Measurements from ENCODE around the gene ACTR3.

ACTR3 gene

DNA sequence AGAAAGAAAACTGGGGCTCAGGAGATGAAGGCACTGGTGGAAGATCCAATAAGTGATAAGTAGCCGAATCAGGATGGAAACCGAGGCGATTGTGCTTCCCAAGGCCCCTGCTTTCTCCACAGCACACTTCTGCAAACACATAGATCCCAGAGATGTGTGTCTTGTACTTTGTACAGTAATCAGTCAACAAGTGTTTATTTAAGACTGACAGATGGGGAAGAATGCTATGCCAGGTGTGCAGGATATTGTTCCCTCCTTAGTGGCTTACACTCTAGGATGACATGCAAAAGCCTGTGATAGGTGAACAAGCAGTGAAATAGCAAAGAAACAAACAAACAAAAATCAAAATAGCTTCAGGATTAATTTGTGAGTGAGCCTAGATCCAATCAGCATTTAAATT is 116.6 kb downstream of the ACTR3 start:
- no peak for FAIRE-seq

- FAIRE-seq, result no peak
These were observed 117.5 kb downstream of the ACTR3 start for GRCh38 chr2:114007436-114007835.

GRCh38 chr2:114008720-114009119 is 118.8 kb downstream of the ACTR3 start:
- FAIRE-seq, result no peak

DNA sequence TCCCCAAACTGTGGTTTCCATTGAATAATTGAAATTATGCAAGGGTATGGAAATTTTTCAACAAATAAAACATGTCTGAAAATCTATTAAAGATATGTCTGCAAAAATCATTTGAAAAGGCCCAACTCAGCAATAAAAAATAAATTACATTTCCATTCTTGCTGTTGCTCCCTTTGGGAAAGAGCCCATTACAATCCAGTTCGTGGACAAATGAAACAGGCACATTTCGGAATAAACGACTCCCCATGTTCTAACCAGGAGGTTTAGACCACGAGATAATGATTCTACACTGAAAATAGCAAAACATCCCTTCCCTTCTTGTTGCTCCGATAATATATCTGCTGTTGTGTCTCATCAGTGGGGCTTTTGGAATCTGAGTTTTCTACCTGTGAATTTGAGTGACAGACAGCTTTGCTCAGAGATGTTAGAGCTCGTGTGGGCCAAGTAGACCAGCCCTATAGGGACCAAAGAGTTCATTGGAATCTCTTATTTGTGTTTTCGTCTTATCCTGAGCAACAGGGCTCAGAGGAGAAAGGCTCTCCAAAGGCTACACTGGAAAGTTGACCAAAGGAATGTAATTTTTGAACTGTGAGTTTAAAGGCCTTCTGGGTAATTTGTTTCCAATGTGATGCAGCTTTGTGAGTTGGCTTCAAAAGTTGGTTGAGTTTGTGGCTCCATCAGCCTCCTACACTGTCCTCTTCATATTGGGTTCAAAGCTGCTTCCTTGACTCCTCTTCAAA is 119.5 kb downstream of the ACTR3 start:
- FAIRE-seq, result no peak

DNA sequence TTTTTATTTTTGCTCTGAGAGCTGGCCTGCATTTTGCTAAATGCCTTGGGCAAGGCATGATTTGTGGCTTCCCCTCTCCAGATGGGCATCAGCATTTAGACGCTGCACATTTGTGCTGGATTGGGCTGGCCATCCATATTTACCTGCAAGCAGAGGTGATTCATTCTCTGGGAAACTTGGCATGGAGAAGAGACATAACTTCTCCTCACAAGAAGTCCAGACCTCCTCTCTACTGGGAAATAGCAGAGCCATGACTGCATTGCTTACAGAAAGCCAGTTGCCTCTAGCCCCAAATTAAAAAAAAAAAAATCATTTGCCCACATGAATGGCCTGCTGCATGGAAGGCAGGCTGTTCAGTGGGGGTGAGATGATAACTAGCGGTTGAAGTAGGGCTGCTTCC is 120.1 kb downstream of the ACTR3 start:
- no peak for FAIRE-seq

DNA sequence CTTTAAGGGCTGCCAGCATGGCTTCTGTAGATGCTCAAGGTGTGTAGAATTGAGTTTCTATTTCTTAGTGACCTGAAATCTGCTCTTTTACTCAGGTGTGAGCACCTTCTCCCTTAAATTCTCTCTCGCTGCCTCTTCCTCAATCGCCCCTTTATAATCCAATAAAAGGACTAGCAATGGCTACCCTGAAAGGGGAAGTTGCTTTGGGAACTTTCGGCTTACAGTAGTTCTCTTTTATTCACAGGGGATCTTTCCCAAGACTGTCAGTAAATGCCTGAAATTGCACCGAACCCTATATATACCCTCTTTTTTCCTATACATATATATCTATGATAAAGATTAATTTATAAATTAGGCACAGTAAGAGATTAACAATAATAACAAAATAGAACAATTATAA is 121.8 kb downstream of the ACTR3 start:
- FAIRE-seq, result no peak
